SKM-1 (cell line): Measurements from ENCODE around the gene MRPS17.
A peak's percentile ranks its signal among the peaks of the same experiment; 100 is the strongest.
"Not testable (repeated sequence)": the region's sequence is repeated elsewhere in the genome, so short reads cannot be mapped to it uniquely, and the experiment has no call there.

Experiments used
- DNase-seq: peaks from one replicate; lab custom pipeline; 2025; ENCODE audit not compliant: unreplicated experiment; lab: John Stamatoyannopoulos, UW

Gene MRPS17

GRCh38 chr7:55951637-55952351 lies at the start of gene MRPS17:
TSS of gene MRPS17 (plus strand) at chr7:55951877. CDS start at chr7:55953196, 1,319 bp downstream.
- peak; percentile 66 for DNase-seq

GRCh38 chr7:55903985-55904759 lies 47.5 kb upstream of the MRPS17 start:
- no peak for DNase-seq

- DNase-seq, result no peak
These were observed 38.9 kb upstream of the MRPS17 start for GRCh38 chr7:55912748-55913158.

- no peak for DNase-seq
These were observed 33.9 kb upstream of the MRPS17 start for GRCh38 chr7:55917771-55918170.

GRCh38 chr7:55928006-55928767 lies 23.5 kb upstream of the MRPS17 start:
- DNase-seq, result no peak

- DNase-seq, result no peak
These were observed 20.1 kb upstream of the MRPS17 start for GRCh38 chr7:55931421-55932151.

GRCh38 chr7:55939514-55940123 lies 12.1 kb upstream of the MRPS17 start:
- DNase-seq, result no peak

GRCh38 chr7:55946545-55946944 lies 5.1 kb upstream of the MRPS17 start:
- no peak for DNase-seq

- not testable (repeated sequence) for DNase-seq
These were observed 635 bp downstream of the MRPS17 start for GRCh38 chr7:55952352-55952671.

DNA sequence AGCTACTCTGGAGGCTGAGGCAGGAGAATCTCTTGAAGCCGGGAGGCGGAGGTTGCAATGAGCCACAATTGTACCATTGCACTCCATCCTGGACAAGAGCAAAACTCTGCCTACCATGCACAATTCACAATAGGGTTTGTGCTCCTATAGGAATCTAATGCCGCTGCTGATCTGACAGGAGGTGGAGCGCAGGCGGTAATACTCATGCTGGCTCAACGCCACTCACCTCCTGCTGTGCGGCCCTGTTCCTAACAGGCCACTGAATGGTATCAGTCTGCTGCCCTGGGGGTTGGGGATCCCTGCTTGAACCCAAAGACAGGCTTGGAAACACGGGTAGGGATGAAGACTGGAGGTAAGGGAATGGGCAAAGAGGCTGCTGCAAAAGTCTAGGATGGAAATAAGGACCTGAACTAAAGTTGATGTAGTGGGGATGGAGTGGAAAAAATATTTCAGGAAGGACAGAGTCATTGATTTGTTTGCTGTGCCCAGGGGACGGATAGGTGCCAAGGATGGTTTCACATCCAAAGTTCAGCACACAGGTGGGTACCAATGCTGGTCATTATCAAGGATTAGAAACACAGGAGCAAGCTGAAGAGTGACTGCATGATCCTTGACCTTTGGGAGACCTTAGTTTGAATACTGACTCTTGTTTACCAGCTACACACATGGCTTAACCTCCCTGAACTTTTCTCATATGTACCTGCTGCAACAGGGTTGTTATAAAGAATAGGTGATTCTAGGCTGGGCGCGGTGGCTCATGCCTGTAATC lies 2.2 kb downstream of the MRPS17 start:
- DNase-seq, result no peak

DNA sequence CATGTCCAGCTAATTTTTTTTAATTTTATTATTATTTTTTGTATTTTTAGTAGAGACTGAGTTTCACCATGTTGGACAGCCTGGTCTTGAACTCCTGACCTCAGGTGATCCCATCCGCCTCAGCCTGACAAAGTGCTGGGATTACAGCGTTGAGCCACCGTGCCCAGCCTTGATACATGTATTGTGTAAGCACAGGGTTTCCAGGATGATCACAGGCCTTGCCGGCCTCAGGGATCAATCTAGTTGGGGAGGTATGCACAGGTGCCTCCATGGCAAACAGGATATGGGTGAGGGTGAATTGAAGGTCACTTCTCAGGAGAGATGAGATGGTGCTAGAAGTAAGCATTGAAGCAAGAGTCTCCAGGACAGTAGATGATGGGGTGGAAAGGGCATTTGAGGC lies 5.5 kb downstream of the MRPS17 start:
- no peak for DNase-seq

GRCh38 chr7:55962014-55962413 lies 10.3 kb downstream of the MRPS17 start:
- DNase-seq, result no peak

DNA sequence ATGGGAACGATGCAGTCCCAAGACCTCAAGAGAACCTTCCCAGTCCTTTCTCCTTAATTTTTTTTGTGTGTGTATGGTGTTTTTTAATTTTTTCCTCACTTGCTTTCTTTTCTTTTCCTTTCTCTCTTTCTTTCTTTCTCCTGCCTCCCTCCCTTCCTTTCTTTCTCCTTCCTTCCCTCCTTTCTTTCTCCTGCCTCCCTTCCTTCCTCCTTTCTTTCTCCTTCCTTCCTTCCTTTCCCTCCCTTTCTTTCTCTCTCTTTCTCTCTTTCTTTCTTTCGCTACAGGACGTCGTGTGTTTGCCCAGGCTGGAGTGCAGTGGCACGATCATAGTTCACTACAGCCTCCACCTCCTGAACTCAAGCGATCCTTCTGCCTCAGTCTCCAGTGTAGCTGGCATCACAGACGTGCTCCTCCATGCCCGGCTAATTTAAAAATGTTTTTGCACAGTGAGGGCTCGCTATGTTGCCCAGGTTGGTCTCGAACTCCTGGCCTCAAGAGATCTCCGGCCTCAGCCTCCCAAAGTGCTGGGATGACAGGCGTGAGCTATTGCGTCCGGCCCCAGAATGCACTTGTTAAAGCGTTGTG lies 12.0 kb downstream of the MRPS17 start:
- DNase-seq, result no peak

- peak; percentile 16 for DNase-seq
These were observed 12.8 kb downstream of the MRPS17 start, which contains the start of gene NIPSNAP2 for GRCh38 chr7:55964261-55965099. TSS of gene NIPSNAP2 (plus strand) at chr7:55964585. CDS start at chr7:55964610, 25 bp downstream.

DNA sequence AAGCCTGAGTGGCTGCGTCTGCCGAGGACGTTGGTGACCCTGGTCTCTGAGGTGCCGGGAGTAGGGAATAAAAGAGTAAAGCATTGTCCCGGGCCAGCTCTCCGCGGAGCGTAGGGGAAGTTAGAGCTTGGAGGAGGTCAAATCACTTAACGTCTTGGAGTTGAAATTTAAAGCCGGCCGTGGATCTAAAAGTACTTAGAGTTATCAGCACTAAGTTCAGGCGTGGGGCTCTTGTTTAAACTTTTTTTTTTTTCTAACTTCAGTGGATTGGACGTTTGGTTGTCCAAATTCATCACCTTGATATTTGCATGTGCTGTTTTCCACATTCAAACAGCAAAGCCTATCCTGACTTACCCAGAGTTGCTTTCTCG lies 13.4 kb downstream of the MRPS17 start:
- no peak for DNase-seq

GRCh38 chr7:55965805-55966421 lies 14.2 kb downstream of the MRPS17 start:
- no peak for DNase-seq

- DNase-seq, result no peak
These were observed 15.2 kb downstream of the MRPS17 start for GRCh38 chr7:55966851-55967250.

GRCh38 chr7:55969391-55969790 lies 17.7 kb downstream of the MRPS17 start:
- no peak for DNase-seq
